ENCODE results near the gene SYP.

SYP gene

GRCh38 chrX:49203536-49203935 is 3.5 kb upstream of the SYP start:
- no peaks in the 10 kb centered on the region for H3K36me3 ChIP-seq (replicated peaks)
- TF ChIP-seq CTCF (IDR thresholded peaks at IDR 0.05; ENCODE audit: low read depth, low read length, missing control alignments), result no peak
- H3K27ac ChIP-seq, result no peak overlapping the region
- no peak for DNase-seq
- in situ Hi-C loops (cut with HindIII; ENCODE audit: low pct_ligation_motif_present, low sequenced_read_pairs), result no loop called here
- H3K27me3 ChIP-seq (replicated peaks), result no peaks in the 10 kb centered on the region
- H3K4me3 ChIP-seq (ENCODE audit: low read depth, low read length), result no peak overlapping the region

GRCh38 chrX:49202022-49202421 is 2.0 kb upstream of the SYP start:
- H3K27me3 ChIP-seq (replicated peaks), result no peaks in the 10 kb centered on the region
- TF ChIP-seq CTCF (IDR thresholded peaks at IDR 0.05; ENCODE audit: low read depth, low read length, missing control alignments), result no peak
- DNase-seq, result no peak
- in situ Hi-C loops (cut with HindIII; ENCODE audit: low pct_ligation_motif_present, low sequenced_read_pairs), result no loop called here
- no peak overlapping the region for H3K4me3 ChIP-seq (ENCODE audit: low read depth, low read length)
- H3K27ac ChIP-seq, result no peak overlapping the region
- H3K36me3 ChIP-seq (replicated peaks), result no peaks in the 10 kb centered on the region

GRCh38 chrX:49199315-49199595 is 738 bp downstream of the SYP start:
- Histone ChIP-seq H3K36me3 (replicated peaks) (no peaks in the 10 kb centered on the region), H3K4me3 (ENCODE audit: low read depth, low read length) (no peak overlapping the region), H3K27me3 (replicated peaks) (no peaks in the 10 kb centered on the region), H3K27ac (no peak overlapping the region)
- TF ChIP-seq CTCF (IDR thresholded peaks at IDR 0.05; ENCODE audit: low read depth, low read length, missing control alignments), result no peak
- no peak for DNase-seq
- in situ Hi-C loops (cut with HindIII; ENCODE audit: low pct_ligation_motif_present, low sequenced_read_pairs), result no loop called here

GRCh38 chrX:49198540-49199314 is 1.3 kb downstream of the SYP start:
- Histone ChIP-seq H3K4me3 (ENCODE audit: low read depth, low read length) (no peak overlapping the region), H3K27me3 (replicated peaks) (no peaks in the 10 kb centered on the region), H3K27ac (no peak overlapping the region), H3K36me3 (replicated peaks) (no peaks in the 10 kb centered on the region)
- no peak for DNase-seq
- TF ChIP-seq CTCF (IDR thresholded peaks at IDR 0.05; ENCODE audit: low read depth, low read length, missing control alignments), result no peak
- in situ Hi-C loops (cut with HindIII; ENCODE audit: low pct_ligation_motif_present, low sequenced_read_pairs), result no loop called here

GRCh38 chrX:49197543-49198087 is 2.4 kb downstream of the SYP start:
- no peak for TF ChIP-seq CTCF (IDR thresholded peaks at IDR 0.05; ENCODE audit: low read depth, low read length, missing control alignments)
- DNase-seq, result no peak
- Histone ChIP-seq H3K27me3 (replicated peaks) (no peaks in the 10 kb centered on the region), H3K4me3 (ENCODE audit: low read depth, low read length) (no peak overlapping the region), H3K27ac (no peak overlapping the region), H3K36me3 (replicated peaks) (no peaks in the 10 kb centered on the region)
- in situ Hi-C loops (cut with HindIII; ENCODE audit: low pct_ligation_motif_present, low sequenced_read_pairs), result no loop called here

GRCh38 chrX:49193542-49193964 is 6.4 kb downstream of the SYP start:
- Histone ChIP-seq H3K4me3 (ENCODE audit: low read depth, low read length) (no peak overlapping the region), H3K36me3 (replicated peaks) (no peaks in the 10 kb centered on the region), H3K27ac (no peak overlapping the region), H3K27me3 (replicated peaks) (no peaks in the 10 kb centered on the region)
- no peak for DNase-seq
- no peak for TF ChIP-seq CTCF (IDR thresholded peaks at IDR 0.05; ENCODE audit: low read depth, low read length, missing control alignments)
- in situ Hi-C loops (cut with HindIII; ENCODE audit: low pct_ligation_motif_present, low sequenced_read_pairs), result no loop called here

Data from brain microvascular endothelial cell (primary cell).